ENCODE data around the gene SLC22A14.
A peak's percentile ranks its signal among the peaks of the same experiment; 100 is the strongest.
"Not testable (repeated sequence)": the region's sequence is repeated elsewhere in the genome, so short reads cannot be mapped to it uniquely, and the experiment has no call there.

The SLC22A14 gene

DNA sequence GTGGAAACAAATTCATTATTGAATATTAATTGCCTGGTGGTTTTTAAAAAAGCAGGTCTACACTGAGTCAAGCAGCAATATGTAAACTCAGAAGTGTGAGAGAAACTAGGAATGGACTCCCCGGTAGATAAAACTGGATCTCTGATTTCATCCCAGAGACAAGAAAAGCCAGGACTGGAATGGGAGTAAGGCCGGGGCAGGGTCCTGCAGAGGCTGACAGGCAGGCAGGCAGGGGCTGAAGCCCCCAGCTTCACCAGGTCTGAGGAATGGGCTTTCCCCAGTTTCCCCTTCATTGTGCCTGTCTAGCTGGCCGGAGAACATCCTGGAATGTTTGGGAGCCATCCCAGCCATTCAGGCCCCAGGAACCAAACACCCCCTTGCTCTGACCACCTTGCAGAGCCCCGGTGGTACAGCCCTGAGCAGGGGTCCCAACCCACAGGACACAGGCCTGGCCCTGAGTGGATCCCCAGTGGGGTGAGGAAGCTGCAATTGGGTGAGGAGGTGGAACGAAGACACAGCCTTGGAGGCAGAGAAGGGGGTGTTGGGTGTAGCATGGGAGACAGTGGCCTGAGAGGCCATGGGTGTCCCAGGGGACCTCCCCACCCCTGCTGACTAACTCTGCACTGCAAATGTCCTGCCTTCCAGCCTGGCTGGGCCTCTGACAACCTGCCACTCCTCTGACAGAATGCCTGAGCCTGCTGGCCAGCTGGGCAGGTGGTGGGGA, 32.8 kb downstream of the SLC22A14 start:
- no peak for DNase-seq

DNA sequence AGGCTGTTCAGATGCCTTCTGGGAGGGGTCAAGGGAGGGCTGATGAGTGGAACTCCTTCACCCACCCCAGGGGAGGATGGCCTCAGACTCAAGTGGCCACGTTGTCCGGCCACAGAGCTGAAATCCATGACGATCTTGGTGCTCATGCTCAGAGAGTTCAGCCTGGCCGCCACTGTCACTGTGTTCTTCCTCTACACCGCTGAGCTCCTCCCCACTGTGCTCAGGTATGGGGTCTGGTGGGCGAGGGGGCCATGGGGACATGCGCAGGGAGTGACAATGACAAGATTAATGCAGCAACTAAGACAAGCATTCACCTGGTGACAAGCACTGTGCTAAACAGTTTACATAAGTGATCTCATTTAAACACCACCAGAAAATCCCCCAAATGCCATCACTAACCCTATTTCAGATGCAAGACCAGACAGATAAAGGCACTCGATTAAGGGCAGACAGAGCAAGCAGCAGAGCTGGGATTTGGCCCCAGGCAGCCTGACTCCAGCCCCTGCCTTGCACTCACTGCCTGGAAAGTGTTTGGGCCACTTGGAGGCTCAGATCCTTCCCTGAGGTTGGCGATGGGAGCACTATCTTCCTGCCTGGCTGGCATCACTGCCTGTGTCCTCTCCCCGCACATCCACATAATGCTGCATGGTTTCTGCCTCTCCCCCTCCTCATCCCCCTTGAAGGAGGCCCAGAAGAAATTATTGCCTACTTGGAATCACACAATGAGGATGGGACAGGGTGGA, 33.6 kb downstream of the SLC22A14 start:
- DNase-seq = no peak

DNA sequence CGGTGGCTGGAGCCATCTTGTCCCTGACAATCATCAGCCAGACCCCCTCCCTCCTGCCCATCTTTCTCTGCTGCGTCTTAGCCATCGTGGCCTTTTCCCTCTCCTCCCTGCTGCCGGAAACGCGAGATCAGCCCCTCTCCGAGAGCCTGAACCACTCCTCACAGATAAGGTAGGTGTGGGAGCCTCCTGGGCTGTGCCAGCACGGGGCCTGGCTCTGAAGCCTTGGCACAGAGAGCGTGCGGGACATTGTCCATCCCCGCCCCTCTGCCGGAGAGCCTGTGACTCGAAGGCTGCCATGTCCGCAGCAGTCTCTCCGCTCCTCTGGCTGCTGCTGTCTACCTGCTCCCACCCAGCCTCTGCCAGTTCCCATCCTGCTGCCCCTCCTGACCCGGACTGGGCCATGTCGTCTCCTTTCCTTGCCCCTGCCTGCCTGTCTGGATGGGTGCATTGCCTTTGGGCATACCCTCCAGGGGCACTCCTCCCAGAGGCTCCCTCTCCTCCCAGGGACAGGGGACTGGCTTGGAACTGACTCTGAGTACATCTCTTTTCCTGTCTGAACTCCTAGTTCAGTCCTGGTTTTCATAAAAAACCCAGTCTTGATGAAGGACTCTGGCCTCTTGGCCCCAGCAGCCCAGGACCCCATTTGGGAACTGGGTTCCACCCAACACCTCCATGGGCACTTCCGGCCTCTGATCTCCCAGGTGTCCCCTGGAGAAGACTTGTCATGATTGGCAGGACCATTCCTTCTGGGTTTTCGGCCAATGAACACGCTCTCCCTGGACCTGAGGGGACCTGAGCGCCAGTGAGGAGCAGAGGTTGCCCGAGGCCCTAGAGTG, 34.5 kb downstream of the SLC22A14 start:
- no peak for DNase-seq

DNA sequence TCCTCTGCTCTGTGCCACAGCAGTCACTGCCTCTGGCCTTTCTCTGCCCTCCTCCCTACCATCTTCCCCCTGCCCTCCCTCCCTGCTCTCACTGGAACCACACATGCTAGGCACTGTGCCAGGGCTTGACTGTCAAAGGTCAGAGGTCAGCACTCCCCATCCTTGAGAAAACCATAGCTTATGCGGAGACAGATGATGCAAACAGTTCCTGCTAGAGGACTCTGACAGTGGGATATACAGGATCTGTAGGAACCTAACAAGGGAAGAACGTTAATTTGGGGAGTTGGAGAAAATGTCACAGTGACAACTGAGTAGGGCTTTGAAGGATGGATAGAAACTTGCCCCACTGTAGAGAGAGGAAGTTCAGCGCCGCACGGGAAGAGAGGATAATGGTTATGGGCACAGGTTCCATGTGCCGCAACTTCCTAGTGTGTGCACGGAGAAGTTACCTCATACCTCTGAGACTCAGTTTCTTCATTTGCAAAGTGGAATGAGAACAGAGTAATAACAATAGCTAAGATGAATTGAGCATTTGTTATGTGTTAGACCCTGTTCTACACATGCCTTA, 35.2 kb downstream of the SLC22A14 start:
- no peak for DNase-seq

DNA sequence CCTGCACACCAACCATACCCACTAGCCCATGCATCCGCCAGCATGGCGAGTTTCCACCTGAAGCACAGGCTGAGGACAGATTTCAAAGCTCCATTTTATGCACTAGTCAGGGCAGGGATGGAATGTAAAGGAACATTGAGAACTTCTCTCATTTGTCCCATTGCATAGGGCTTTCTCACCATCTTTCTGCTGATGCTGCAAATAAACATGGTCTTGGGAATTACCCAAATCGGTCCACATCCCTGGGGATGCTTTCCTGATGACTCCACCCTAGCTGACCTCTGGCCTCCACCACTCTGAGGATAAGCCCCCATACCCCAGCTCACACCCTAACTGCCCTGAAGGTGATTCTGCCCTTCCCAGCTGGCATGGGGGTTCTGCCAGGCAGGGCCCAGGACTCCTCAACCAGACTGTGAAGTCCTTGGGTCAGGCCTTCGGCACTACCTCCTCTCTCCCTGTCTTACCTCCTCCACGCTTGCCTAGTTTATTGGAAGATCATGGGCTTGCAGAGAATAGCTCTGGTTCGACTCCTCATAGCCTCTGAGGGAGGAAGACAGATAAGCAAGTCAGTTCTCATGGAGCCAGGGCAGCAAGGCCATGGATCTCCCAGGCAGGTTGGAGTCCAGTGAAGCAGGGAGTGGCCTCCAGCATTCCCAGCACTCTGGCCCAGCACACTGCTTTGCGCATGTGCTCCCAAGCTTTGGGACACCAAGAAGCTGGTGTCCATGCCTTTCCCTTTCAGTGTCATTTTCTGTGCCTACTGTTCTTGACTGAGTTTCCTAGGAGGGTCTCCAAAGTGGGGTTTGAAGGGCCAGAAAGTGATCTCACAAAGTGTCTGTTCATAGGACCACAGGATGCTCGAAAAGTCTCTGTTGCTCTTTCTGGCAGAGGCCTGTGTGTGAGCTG, 36.9 kb downstream of the SLC22A14 start:
- DNase-seq = no peak

DNA sequence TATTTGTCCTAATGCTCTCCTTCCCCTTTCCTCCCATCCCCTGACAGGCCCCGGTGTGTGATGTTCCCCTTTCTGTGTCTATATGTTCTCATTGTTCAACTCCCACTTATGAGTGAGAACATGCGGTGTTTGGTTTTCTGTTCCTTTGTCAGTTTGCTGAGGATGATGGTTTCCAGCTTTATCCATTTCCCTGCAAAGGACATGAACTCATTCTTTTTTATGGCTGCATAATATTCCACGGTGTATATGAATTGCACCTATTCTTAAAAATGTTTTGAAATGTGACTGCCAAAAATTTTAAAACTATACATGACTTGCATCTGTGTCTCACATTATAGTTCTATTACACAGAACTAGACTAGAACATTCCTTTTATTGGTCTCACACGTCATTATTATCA, 38.5 kb downstream of the SLC22A14 start:
- not testable (repeated sequence) for DNase-seq

DNA sequence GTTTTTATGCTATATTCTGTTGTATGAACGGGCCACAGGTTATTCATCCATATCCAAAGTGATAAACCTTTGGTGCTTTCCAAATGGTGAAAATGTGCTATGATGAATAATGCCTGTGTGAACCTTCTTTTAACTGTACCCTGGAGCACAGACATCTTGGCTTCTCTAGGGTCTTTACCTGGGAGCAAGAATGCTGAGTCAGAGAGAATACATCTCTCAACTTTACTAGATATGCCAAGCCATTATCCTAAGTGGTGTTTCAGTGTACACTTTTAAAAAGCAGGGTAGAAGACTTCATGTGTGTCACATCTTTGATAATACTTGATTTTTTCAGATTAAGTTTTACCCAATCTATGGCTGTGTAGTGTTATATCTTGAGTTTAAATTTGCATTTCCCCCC, 41.0 kb downstream of the SLC22A14 start:
- no peak for DNase-seq

DNA sequence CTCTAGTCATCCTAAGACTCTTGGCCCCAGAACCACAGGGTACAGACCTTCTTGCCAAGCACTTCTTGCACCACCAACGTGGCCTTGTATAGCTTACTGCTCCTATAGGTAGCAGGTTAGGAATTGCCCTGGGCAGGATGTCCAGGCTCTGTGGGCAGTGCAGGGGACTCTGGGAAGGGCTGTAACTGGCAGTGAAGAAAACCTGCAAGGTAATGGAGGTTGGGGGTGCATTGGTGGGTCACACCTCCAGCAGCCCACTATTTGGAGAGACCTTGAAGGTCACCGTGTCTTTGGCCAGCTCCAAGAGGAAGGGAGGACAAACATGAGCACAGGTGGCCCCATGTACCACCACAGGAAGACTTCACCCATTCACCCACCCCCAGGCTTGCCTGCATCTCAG, 43.2 kb downstream of the SLC22A14 start:
- no peak for DNase-seq

DNA sequence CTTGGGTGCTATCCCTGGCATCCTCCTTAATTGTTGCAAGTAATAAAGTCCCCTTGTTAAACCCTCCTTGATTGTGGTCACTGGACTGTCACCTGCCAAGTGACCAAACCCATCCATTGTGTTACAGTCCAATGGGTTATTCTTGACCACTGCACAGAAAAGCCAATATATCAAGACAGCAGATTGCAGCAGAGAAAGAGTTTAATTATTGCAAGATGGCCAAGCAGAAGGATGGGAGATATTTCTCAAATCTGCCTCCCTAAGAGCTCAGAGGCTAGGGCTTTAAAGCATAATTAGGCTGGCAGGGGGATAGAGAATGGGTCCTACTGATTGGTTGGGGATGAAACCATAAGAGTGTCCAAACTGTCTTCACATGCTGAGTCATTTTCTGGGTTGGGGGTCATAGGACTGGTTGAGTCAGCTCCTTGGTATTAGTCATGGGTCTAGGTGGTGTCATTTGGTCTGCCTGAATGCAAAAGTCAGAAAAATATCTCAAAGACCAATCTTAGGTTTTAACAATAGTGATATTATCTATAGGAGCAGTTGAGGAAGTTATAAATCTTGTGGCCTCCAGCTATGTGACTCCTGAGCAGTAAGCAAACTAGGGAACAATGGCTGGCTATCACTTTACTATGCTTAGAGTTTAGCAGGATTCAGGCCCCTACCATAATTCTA, 45.4 kb downstream of the SLC22A14 start:
- DNase-seq = no peak

DNA sequence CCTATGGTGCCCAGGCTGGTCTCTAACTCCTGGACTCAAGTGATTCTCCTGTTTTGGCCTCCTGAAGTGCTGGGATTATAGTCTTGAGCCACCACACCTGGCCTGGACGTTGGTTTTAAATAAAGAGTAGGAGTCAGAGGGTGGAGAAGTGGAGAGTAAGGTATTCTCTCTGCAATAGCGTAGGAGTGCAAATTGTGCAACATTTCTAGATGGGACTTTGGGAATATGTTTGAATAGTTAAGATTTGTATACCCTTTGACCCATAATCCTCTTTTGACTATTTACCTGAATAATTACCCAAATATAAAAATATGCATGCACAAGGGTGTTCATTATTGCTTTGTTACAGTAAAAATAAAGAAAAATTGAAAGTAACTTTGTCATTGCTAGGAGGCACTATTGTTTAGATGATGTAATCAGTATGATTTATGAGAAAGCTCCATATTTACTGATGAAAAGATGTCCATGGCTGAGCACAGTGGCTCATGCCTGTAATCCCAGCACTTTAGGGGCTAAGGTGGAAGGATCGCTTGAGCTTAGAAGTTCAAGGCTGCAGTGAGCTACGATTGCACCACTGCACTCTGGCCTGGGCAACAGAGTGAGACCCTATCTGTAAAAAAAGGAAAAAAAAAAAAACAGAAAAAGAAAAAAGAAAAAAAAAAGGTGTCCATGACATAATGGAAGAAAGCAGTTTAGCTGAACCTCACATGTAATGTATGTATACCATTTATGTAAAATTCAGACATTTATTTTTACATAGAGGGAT, 49.3 kb downstream of the SLC22A14 start:
- DNase-seq = no peak

DNA sequence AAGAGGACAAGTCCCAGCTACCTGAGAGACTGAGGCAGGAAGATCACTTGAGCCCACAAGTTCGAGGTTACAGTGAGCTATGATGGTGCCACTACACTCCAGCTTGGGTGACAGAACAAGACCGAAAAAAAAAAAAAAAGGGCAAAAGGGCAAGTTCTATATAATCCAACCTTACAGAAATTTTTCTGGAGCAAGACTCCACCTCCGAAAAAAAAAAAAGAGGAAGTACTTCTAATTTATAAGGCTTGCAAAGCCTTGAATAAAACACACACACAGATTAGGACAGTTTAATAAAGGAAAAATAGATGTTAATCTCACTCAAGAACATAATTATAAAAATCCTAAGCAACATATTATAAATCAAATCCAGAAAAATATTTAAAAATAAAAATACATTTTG, 50.1 kb downstream of the SLC22A14 start:
- no peak for DNase-seq

DNA sequence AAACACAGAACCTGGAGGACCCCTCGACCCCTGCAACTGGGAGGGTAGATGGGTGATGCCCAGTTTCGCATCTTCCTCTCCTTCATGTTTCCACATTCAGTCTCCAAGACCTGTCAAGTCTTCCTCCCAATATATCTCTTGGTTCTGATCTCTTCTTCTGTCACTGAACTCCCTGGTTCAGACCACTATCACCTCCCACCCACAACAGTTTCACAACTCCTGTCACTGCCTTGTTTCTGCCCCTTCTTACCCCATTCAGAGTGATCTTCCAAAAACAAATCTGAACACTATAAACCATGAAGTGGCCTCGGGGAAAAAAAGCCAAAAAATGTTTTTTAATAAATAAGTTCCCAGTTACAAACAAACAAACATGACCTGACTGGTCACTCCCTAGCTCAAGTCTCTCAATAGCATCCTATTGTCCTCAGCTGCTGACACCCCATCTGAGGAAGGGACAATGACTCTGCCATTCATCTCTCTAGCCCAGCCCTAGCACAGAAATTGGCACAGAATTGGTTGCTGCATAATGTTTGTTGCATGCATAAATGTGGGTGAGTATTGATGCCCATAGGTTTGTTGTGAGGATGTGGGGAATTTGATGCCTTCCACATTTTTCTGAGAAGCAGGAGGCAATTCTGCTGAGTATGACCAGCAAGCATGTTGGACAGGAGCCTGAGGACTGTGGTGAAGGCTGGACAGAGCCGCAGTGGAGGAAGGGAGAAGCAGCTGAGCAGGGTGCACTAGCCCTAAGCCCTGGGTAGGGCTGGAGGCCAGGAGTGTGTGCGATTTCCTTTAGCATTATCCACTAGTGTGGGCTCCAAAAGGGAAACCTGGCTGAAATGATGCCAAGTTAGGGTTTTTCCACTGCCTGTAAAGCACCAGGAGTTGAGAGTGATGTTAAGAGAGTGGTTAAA, 52.3 kb downstream of the SLC22A14 start:
- no peak for DNase-seq

DNA sequence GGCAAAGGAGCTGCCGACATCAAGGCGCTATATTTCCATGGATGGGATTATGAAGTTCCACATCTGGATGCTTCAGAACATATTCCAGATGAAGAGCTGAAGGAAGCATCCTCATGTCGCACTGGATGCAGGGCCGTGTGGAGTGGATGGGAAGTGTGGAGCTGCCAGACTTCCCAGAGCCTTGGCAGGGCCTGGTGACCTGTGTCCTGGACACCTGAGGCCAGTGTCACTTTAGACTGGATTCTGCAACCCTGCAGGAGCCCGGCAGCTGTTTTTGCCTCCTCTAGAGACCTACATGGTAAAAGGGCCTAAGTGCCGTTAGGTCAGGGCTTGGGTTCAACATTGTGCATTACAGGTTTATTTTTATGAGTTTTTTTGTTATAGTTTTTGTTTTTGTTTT, 53.2 kb downstream of the SLC22A14 start:
- DNase-seq = no peak

DNA sequence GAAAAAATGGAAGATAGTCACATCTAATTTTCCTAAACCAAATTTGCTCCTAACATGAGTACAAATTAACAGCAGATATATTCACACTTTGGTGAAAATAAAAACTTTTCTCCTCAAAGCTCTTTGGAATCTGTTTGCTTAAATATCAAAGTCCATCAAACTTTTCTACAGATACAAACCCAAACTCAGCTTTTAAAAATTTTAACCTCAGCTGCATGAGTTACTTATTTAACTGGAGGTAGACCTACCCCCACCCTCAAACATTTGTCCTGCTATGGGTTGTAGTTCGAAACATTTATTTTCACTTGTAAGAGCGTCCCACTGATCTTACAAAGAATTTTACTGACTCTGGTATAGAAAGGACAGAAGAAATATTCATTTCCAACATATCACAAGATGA, 55.6 kb downstream of the SLC22A14 start:
- no peak for DNase-seq

DNA sequence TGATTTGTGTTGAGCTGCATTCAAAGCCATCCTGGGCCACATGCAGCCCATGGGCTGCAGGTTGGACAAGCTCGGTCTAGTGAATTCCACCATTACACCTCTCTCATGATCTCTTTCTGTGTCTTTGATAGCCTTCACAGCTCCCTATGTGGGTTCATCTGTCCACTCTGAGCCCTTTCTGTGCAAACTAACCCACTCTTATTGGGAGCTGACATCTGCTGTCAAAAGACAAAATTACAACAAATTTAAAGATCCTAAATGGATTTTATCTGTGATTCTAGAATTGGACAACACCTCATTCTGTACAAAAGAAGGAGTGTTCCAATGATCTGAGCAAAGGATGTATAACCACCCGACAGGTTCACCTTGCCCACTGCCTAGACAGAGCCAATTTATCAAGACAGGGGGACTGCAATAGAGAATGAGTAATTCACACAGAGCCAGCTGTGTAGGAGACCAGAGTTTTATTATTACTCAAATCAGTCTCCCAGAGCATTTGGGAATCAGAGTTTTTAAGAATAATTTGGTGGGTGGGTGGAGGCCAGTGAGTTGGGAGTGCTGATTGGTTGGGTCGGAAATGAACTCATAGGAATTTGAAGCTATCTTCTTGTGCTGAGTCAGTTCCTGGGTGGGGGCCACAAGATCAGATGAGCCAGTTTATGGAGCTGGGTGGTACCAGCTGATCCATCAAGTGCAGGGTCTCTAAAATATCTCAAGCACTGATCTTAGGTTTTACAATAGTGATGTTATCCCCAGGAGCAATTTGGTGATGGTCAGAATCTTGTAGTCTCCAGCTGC, 61.9 kb downstream of the SLC22A14 start:
- DNase-seq = peak in 1 of 2 experiments; percentile 35

DNA sequence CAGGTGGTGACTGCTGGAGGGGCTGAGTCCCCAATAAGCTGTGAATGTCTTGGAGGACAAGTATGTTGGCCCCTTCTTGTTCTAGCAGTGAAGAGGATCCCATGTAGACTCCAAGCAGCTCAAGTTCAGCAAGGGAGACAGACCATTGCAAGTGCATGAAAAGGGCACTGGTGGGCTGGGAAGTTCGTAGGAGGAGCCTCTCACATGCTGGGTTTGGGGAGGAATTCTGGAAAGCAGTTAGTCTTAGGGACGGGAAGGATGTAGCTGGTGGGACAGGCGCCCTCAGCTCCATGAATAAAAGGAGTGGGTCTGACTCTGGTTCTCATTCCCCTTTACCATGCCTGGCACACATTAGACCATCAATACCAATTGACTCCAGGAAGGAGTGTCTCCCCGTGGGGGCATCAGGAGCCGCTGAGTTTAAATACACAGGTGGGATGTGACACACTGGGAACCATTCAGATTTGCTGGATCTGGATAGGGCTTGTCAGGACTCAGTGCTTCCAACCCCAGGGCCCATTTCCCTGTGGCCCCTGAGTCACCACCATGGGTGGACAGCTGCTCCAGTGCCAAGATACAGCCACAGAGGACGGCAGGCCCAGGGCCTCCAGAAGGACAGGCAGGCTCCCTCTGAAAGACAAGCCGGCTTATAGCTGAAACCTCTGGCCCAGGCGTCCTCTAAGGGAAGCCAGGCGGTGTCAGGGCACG, 63.9 kb downstream of the SLC22A14 start:
- DNase-seq = no peak

DNA sequence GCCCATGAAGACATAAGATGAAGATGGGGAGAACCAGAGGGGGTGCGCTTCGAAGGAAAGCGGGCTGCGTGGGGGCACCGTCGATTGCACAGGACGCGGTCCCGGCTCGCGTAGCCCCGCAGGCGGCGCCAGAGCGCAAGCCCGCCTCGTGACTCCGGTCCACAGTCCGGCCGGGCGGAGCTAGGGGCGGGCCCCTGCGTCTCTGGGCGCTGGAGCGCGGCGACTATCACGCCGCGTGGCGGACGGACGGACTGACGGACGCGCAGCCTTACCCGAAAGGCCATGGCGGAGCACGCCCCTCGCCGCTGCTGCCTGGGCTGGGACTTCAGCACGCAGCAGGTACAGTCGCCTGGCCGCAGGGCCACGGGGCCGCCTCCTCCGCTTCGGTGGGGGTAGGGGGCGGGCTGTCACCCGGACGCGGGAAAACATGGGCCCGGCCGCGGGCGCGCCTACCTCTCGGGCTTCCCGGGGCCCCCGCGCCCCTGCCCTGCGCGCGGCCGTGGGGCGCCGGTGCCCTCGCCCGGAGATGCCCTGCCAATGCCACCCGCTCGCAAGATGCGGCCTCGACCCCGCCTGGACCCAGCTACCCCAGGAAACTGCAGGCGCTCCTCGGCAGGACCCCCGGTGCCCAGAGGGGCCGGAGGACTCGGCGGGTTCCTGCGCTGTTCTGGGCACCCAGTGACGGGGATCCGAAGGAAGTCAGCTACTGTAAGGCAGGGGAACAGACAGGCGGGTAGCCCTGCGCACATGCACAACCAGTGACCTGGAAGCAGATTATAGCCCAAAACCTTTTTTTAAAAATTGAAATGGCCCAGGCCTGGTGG, 64.7 kb downstream of the SLC22A14 start, which contains the start of gene XYLB:
XYLB (plus strand) TSS at position 199 of the 824 bp plus-strand sequence; CDS start at position 283, 84 bp downstream.
- DNase-seq = peak; percentile 62 to 75

All from SW 1271 (cell line).